Thymus (tissue), 11 donors: ENCODE data around the gene VARS1. TPM values are rescaled to one million over a fixed set of nuclear protein-coding genes. Genes with fewer than 3 reads are reported as not detected.
A peak's percentile ranks its signal among the peaks of the same experiment; 100 is the strongest.
"Not testable (repeated sequence)": the region's sequence is repeated elsewhere in the genome, so short reads cannot be mapped to it uniquely, and the experiment has no call there.

Experiments used
- DNase-seq, 9 donors: peaks; one replicate each; pipeline ENCODE4 v3.0.0-alpha.2; 2013; ENCODE audit warnings: low spot score in 9 of 9, low read depth in 6 of 9, missing footprints in 1 of 9
- H3K27ac ChIP-seq, 2 donors: one replicate each; pipeline ENCODE4 v1.5.1; 2013; ENCODE audit warnings: control low read depth in 1 of 2, low read depth in 1 of 2, low read length in 1 of 2, mild to moderate bottlenecking in 1 of 2, moderate library complexity in 1 of 2
- H3K27me3 ChIP-seq, 2 donors: one replicate each; pipeline ENCODE4 v1.5.1; 2013; ENCODE audit warnings: low read length in 1 of 2; ENCODE audit not compliant: control insufficient read depth in 2 of 2, insufficient read depth in 1 of 2
- H3K36me3 ChIP-seq, 2 donors: one replicate each; pipeline ENCODE4 v1.5.1; 2013; ENCODE audit warnings: low read length in 1 of 2, mild to moderate bottlenecking in 1 of 2, moderate library complexity in 1 of 2; ENCODE audit not compliant: control insufficient read depth in 2 of 2, insufficient read depth in 2 of 2
- H3K4me1 ChIP-seq, 2 donors: one replicate each; pipeline ENCODE4 v1.5.1; 2013; ENCODE audit warnings: low read length in 2 of 2; ENCODE audit not compliant: control insufficient read depth in 2 of 2, insufficient read depth in 2 of 2
- H3K4me3 ChIP-seq, 2 donors: one replicate each; pipeline ENCODE4 v1.5.1; 2013; ENCODE audit warnings: low read length in 2 of 2, control low read depth in 1 of 2, mild to moderate bottlenecking in 1 of 2
- H3K9me3 ChIP-seq, 2 donors: one replicate each; pipeline ENCODE4 v1.5.1; 2013; ENCODE audit warnings: low read length in 1 of 2, mild to moderate bottlenecking in 1 of 2; ENCODE audit not compliant: control insufficient read depth in 2 of 2, insufficient read depth in 1 of 2
- WGBS: extraction: QIAGEN DNeasy Blood & Tissue Kit; methylation state at CpG from one replicate; pipeline ENCODE4 v1.1.7; 2013; 5-methylcytosine and 5-hydroxymethylcytosine counted together
- polyA plus RNA-seq: library from polyadenylated mRNA; stranded (reverse); fragments of 200-250 nt; gene quantifications from one replicate; pipeline ENCODE4 v1.2.3, GENCODE V29; 2013
- total RNA-seq: library from RNA; stranded (reverse); fragments of 120-200 nt; gene quantifications from one replicate; pipeline ENCODE4 v1.2.4, GENCODE V29; 2013
- donor health status: healthy.

Gene VARS1
- total and polyA plus RNA-seq, 2 donors: 16.6 to 25.2 TPM

- Histone ChIP-seq H3K4me3 (peak overlapping the region in 1 of 2 donors; percentile 42), H3K27me3 (peaks cover 0 to 39% of the 10 kb centered on the region in 2 donors), H3K4me1 (peaks cover 12 to 45% of the 10 kb centered on the region in 2 donors), H3K9me3 (peaks cover 0 to 12% of the 10 kb centered on the region in 2 donors), H3K27ac (peak overlapping the region; percentile 50 to 91)
- DNase-seq: peak in 1 of 9 donors; percentile 57
- 33% methylated on average over 15 of the region's 37 CpGs for WGBS
- H3K36me3 ChIP-seq: not testable (repeated sequence)
Measured at GRCh38 chr6:31817133-31817928, 21.8 kb upstream of the VARS1 start.

- WGBS: under 1% methylated on average over 56 of the region's 56 CpGs
- peaks cover 6 to 34% of the 10 kb centered on the region in 2 donors for H3K4me1 ChIP-seq
- H3K9me3 ChIP-seq: peaks cover 0 to 4% of the 10 kb centered on the region in 2 donors
Measured at GRCh38 chr6:31815025-31815838, 19.7 kb upstream of the VARS1 start, which contains the start of the genes HSPA1A and HSPA1L. TSS of gene HSPA1A (plus strand) at chr6:31815543. CDS start at chr6:31815757, 214 bp downstream. TSS of gene HSPA1L (minus strand) at chr6:31815283. CDS start at chr6:31811972, 3,311 bp downstream.

GRCh38 chr6:31814677-31815024, 19.1 kb upstream of the VARS1 start:
- peaks cover 0 to 4% of the 10 kb centered on the region in 2 donors for H3K9me3 ChIP-seq
- DNase-seq: peak in 3 of 9 donors; percentile 63 to 79 (median 69)
- H3K27ac ChIP-seq: peak overlapping the region; percentile 82 to 91
- H3K4me3 ChIP-seq: peak overlapping the region; percentile 45 to 64
- peaks cover 0 to 29% of the 10 kb centered on the region in 2 donors for H3K27me3 ChIP-seq
- H3K36me3 ChIP-seq: peaks cover 0 to 7% of the 10 kb centered on the region in 2 donors
- peaks cover 6 to 34% of the 10 kb centered on the region in 2 donors for H3K4me1 ChIP-seq
- WGBS: under 1% methylated on average over 13 of the region's 13 CpGs

More at GRCh38 chr6:31815025-31815838, 19.7 kb upstream of the VARS1 start, which contains the start of the genes HSPA1A and HSPA1L:
- Histone ChIP-seq H3K36me3 (peaks cover 0 to 4% of the 10 kb centered on the region in 2 donors), H3K4me3 (peak within 1 kb of the TSS; percentile 45 to 64), H3K27me3 (peaks cover 0 to 29% of the 10 kb centered on the region in 2 donors), H3K27ac (peak within 1 kb of the TSS; percentile 82 to 91)
- DNase-seq: peak in 3 of 9 donors; percentile 42 to 74 (median 60)

- Histone ChIP-seq H3K27me3 (peaks cover 0 to 26% of the 10 kb centered on the region in 2 donors), H3K4me3 (no peak overlapping the region), H3K4me1 (peaks cover 6 to 31% of the 10 kb centered on the region in 2 donors), H3K9me3 (peaks cover 0 to 4% of the 10 kb centered on the region in 2 donors), H3K27ac (peak overlapping the region in 1 of 2 donors; percentile 70), H3K36me3 (peaks cover 0 to 8% of the 10 kb centered on the region in 2 donors)
- DNase-seq: no peak
- WGBS: 97% methylated on average over 7 of the region's 7 CpGs
Measured at GRCh38 chr6:31813465-31813849, 17.9 kb upstream of the VARS1 start.

- DNase-seq: no peak
- Histone ChIP-seq H3K27ac (no peak overlapping the region), H3K27me3 (peaks cover 0 to 26% of the 10 kb centered on the region in 2 donors), H3K4me1 (peaks cover 6 to 28% of the 10 kb centered on the region in 2 donors), H3K4me3 (no peak overlapping the region), H3K36me3 (peaks cover 0 to 8% of the 10 kb centered on the region in 2 donors), H3K9me3 (peaks cover 0 to 4% of the 10 kb centered on the region in 2 donors)
- 97% methylated on average over 12 of the region's 12 CpGs for WGBS
Measured at GRCh38 chr6:31811645-31812044, 16.1 kb upstream of the VARS1 start.

- DNase-seq, H3K36me3 ChIP-seq, H3K27me3 ChIP-seq, H3K4me3 ChIP-seq, H3K9me3 ChIP-seq, H3K27ac ChIP-seq: not testable (repeated sequence)
- H3K4me1 ChIP-seq: peaks cover 9 to 20% of the 10 kb centered on the region in 2 donors
- WGBS: 97% methylated on average over 10 of the region's 10 CpGs
Measured at GRCh38 chr6:31808599-31808998, 13.0 kb upstream of the VARS1 start.

GRCh38 chr6:31806470-31807272, 11.1 kb upstream of the VARS1 start, which contains the start of gene LSM2:
TSS of gene LSM2 (minus strand) at chr6:31806966. CDS start at chr6:31806757, 209 bp downstream.
- H3K27me3 ChIP-seq: no peaks in the 10 kb centered on the region
- H3K4me1 ChIP-seq: peaks cover 6 to 17% of the 10 kb centered on the region in 2 donors
- under 1% methylated on average over 51 of the region's 51 CpGs for WGBS
- H3K4me3 ChIP-seq: peak within 1 kb of the TSS; percentile 65 to 70
- no peaks in the 10 kb centered on the region for H3K9me3 ChIP-seq
- DNase-seq: peak in 8 of 9 donors; percentile 88 to 98 (median 95)
- H3K27ac ChIP-seq: peak within 1 kb of the TSS; percentile 85 to 91
- peaks cover 9 to 22% of the 10 kb centered on the region in 2 donors for H3K36me3 ChIP-seq

- no peaks in the 10 kb centered on the region for H3K9me3 ChIP-seq
- H3K27ac ChIP-seq: peak overlapping the region; percentile 85 to 91
- DNase-seq: no peak
- H3K4me3 ChIP-seq: peak overlapping the region; percentile 65 to 70
- H3K36me3 ChIP-seq: peaks cover 15 to 24% of the 10 kb centered on the region in 2 donors
- H3K27me3 ChIP-seq: no peaks in the 10 kb centered on the region
- 16% methylated on average over 7 of the region's 7 CpGs for WGBS
- peaks cover 6 to 17% of the 10 kb centered on the region in 2 donors for H3K4me1 ChIP-seq
Measured at GRCh38 chr6:31805939-31806469, 10.5 kb upstream of the VARS1 start.
